GM13977 (cell line): ENCODE data around the gene PIK3R3.

Source experiments
- DNase-seq: peaks from one replicate; pipeline ENCODE4 v3.0.0; 2012; ENCODE audit warnings: low spot score
- CTCF ChIP-seq: IDR thresholded peaks from 2 replicates; pipeline ENCODE4 v1.5.1; 2012; ENCODE audit warnings: mild to moderate bottlenecking, control low read depth; ENCODE audit not compliant: insufficient read depth; ENCODE audit errors: extremely low read depth, missing control alignments
- in situ Hi-C: fragments of 300-500 bp; cut with MboI; formaldehyde crosslinking; loops from one replicate; pipeline ENCODE4 v1.12.0; 2022; ENCODE audit warnings: low sequenced_read_pairs, low pct_unique_long_range_greater_than_20kb, mixed read lengths, inconsistent platforms; ENCODE audit not compliant: unreplicated experiment

PIK3R3 gene

GRCh38 chr1:46021046-46021996 is 111.1 kb downstream of the PIK3R3 start:
- in situ Hi-C loops: no loop called here
- no peak for TF ChIP-seq CTCF
- DNase-seq: no peak

- no peak for TF ChIP-seq CTCF
- in situ Hi-C loops: no loop called here
Measured at GRCh38 chr1:46020010-46020409, 112.4 kb downstream of the PIK3R3 start.

GRCh38 chr1:46019348-46019747 is 113.1 kb downstream of the PIK3R3 start:
- no peak for DNase-seq
- TF ChIP-seq CTCF: no peak
- in situ Hi-C loops: no loop called here

More at GRCh38 chr1:46020010-46020409, 112.4 kb downstream of the PIK3R3 start:
- no peak for DNase-seq

GRCh38 chr1:46017876-46018503 is 114.4 kb downstream of the PIK3R3 start:
- TF ChIP-seq CTCF: no peak
- in situ Hi-C loops: no loop called here
- DNase-seq: no peak

- in situ Hi-C loops: no loop called here
- TF ChIP-seq CTCF: no peak
- no peak for DNase-seq
Measured at GRCh38 chr1:46013581-46013980, 118.8 kb downstream of the PIK3R3 start.

- no peak for TF ChIP-seq CTCF
- in situ Hi-C loops: no loop called here
- no peak for DNase-seq
Measured at GRCh38 chr1:46012236-46012635, 120.2 kb downstream of the PIK3R3 start.
